ENCODE data around the gene GATAD2B. TPM values are rescaled to one million over a fixed set of nuclear protein-coding genes. Genes with fewer than 3 reads are reported as not detected.

Gene GATAD2B
- total RNA-seq, 4 donors from 2014 or later: 22.0 to 40.7 (median 28.1) TPM

DNA sequence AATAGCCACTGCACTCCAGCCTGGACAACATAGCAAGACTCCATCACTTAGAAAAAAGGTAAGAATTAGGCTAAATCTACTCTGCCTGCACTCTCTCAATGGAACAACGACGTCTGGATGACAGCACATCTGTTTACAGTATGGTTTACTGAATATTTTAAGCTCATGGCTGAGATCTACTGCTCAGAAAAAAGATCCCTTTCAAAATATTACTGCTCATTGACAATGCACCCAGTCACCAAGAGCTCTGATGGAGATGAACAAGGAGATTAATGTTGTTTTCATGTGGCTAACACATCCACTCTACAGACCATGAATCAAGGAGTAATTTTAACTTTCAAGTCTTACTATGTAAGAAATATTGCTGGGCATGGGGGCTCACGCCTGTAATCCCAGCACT, 89.6 kb downstream of the GATAD2B start:
- intact Hi-C loops (cut with DNase I; ENCODE audit: low total_unique reads): no loop called here
- no peak overlapping the region for H3K27ac ChIP-seq
- peaks cover 0 to 3% of the 10 kb centered on the region in 2 donors for H3K36me3 ChIP-seq
- no peak for TF ChIP-seq POLR2A (IDR thresholded peaks at IDR 0.05)
- TF ChIP-seq, protein P1, sequence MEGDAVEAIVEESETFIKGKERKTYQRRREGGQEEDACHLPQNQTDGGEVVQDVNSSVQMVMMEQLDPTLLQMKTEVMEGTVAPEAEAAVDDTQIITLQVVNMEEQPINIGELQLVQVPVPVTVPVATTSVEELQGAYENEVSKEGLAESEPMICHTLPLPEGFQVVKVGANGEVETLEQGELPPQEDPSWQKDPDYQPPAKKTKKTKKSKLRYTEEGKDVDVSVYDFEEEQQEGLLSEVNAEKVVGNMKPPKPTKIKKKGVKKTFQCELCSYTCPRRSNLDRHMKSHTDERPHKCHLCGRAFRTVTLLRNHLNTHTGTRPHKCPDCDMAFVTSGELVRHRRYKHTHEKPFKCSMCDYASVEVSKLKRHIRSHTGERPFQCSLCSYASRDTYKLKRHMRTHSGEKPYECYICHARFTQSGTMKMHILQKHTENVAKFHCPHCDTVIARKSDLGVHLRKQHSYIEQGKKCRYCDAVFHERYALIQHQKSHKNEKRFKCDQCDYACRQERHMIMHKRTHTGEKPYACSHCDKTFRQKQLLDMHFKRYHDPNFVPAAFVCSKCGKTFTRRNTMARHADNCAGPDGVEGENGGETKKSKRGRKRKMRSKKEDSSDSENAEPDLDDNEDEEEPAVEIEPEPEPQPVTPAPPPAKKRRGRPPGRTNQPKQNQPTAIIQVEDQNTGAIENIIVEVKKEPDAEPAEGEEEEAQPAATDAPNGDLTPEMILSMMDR (IDR thresholded peaks at IDR 0.05 in 4 of 5, conservative IDR thresholded peaks at IDR 0.05 in 1 of 5): no peak
- no peak for DNase-seq
- no peak overlapping the region for H3K4me3 ChIP-seq
- H3K4me1 ChIP-seq: no peaks in the 10 kb centered on the region
- H3K9me3 ChIP-seq: no peaks in the 10 kb centered on the region
- in situ Hi-C loops (cut with MboI; ENCODE audit: low sequenced_read_pairs in 4 of 4): no loop called here
- H3K27me3 ChIP-seq: no peaks in the 10 kb centered on the region
- ATAC-seq: no peak

DNA sequence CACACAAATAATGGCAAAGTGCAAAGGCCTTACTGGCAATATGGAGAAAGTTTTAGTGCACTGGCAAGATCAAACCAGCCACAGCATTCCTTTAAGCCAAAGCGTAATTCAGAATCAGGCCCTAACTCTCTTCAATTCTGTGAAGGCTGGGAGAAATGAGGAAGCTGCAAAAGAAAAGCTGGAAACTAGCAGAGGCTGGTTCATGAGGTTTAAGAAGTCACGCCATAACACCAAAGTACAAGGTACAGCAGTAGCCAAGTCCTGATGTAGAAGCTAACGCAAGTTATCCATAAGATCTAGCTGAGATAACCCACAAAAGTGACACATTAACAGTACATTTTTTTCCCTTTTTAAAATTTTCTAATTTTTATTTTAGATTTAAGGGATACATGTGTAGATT, 90.5 kb downstream of the GATAD2B start:
- in situ Hi-C loops (cut with MboI; ENCODE audit: low sequenced_read_pairs in 4 of 4) (no loop called here), intact Hi-C loops (cut with DNase I; ENCODE audit: low total_unique reads) (no loop called here)

DNA sequence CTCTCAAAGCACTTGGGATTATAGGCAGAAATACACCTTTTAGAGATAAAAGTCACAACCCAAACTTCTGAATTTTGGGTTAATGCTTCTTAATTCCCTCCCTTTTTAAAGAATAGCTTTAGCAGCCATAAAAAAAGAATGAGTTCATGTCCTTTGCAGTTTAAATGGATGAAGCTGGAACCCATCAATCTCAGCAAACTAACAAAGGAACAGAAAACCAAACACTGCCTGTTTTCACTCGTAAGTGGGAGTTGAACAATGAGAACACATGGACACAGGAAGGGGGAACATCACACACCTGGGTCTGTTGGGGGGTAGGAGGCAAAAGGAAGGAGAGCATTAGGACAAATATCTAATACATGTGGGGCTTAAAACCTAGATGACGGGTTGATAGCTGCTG, 91.7 kb downstream of the GATAD2B start:
- in situ Hi-C loops (cut with MboI; ENCODE audit: low sequenced_read_pairs in 4 of 4) (no loop called here), intact Hi-C loops (cut with DNase I; ENCODE audit: low total_unique reads) (no loop called here)
- ATAC-seq (no peak), DNase-seq (no peak)
- no peak for TF ChIP-seq POLR2A (IDR thresholded peaks at IDR 0.05)
- TF ChIP-seq, protein P1 (IDR thresholded peaks at IDR 0.05 in 4 of 5, conservative IDR thresholded peaks at IDR 0.05 in 1 of 5): no peak
- H3K4me3 ChIP-seq: no peak overlapping the region
- H3K9me3 ChIP-seq: no peaks in the 10 kb centered on the region
- H3K4me1 ChIP-seq: peaks cover 0 to under 1% of the 10 kb centered on the region in 2 donors
- H3K27ac ChIP-seq: no peak overlapping the region
- H3K27me3 ChIP-seq: no peaks in the 10 kb centered on the region
- peaks cover 0 to 23% of the 10 kb centered on the region in 2 donors for H3K36me3 ChIP-seq

More for the DNA sequence above, 90.5 kb downstream of the GATAD2B start:
- no peak for DNase-seq
- peaks cover 0 to 12% of the 10 kb centered on the region in 2 donors for H3K36me3 ChIP-seq
- H3K27me3 ChIP-seq: no peaks in the 10 kb centered on the region
- no peak for ATAC-seq
- no peaks in the 10 kb centered on the region for H3K9me3 ChIP-seq
- TF ChIP-seq, protein P1 (IDR thresholded peaks at IDR 0.05 in 4 of 5, conservative IDR thresholded peaks at IDR 0.05 in 1 of 5): no peak
- no peak for TF ChIP-seq POLR2A (IDR thresholded peaks at IDR 0.05)
- no peak overlapping the region for H3K4me3 ChIP-seq
- H3K27ac ChIP-seq: no peak overlapping the region
- H3K4me1 ChIP-seq: no peaks in the 10 kb centered on the region

DNA sequence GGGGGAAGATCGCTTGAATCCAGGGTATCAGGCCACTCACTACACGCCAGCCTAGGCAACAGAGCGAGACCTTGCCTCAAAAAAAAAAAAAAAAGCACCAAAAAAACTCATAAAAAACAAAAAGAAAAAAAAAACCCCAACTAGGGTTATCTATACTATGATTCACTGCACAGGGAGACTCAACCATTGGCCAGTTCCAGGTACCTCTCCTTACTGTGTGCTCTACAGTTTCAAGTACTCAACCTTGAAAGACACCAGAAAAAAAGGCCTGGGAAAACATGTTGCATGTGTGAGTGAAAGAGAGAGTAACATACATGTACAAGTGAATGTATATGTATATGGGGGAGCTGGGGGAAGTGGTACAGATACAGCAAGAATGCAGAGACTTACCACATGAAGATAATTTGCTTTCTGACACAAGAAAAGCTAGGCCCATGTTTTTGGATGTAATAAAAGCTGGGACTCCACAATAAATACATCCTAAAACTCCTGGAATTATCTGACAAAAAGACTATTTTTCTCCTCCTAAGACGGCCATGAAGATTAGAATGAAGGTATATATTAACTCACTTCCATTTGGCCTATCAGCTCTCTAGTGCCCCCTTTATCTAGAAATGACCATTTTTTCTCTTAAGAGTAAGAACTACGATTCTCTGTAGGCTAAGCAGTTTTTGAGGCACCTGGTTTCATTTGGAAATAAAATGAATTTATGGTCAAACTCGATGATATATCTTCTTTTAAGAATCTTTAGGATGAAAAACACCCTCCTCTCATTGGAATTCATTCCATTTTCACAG, 95.4 kb downstream of the GATAD2B start:
- peaks cover 7% of the 10 kb centered on the region in 2 donors for H3K4me1 ChIP-seq
- H3K9me3 ChIP-seq: no peaks in the 10 kb centered on the region
- H3K27ac ChIP-seq: no peak overlapping the region
- TF ChIP-seq POLR2A (IDR thresholded peaks at IDR 0.05): no peak
- TF ChIP-seq, protein P1 (IDR thresholded peaks at IDR 0.05 in 4 of 5, conservative IDR thresholded peaks at IDR 0.05 in 1 of 5): no peak
- intact Hi-C loops (cut with DNase I; ENCODE audit: low total_unique reads): no loop called here
- H3K27me3 ChIP-seq: no peaks in the 10 kb centered on the region
- no peak overlapping the region for H3K4me3 ChIP-seq
- in situ Hi-C loops (cut with MboI; ENCODE audit: low sequenced_read_pairs in 4 of 4): no loop called here
- DNase-seq (no peak), ATAC-seq (no peak)
- H3K36me3 ChIP-seq: peaks cover 0 to 31% of the 10 kb centered on the region in 2 donors
